HCT116 (cell line): ENCODE results near the gene FBXO24. TPM values are rescaled to one million over a fixed set of nuclear protein-coding genes. Genes with fewer than 3 reads are reported as not detected.
"Not testable (repeated sequence)": the region's sequence is repeated elsewhere in the genome, so short reads cannot be mapped to it uniquely, and the experiment has no call there.

ENCODE experiments used
- ATAC-seq: fragments of 200-7000 bp; cut with Tn5 transposase; 2 replicates; pipeline ENCODE4 v1.9.1; 2020; ENCODE audit warnings: mild to moderate bottlenecking, moderate library complexity
- BruUV-seq: library from RNA; stranded (reverse); fragments of 400-500 nt; replicated peaks from 2 replicates; lab custom pipeline; 2021; lab: Mats Ljungman, UMichigan
- CTCF ChIA-PET: fragments of 300-600 bp; sonication (Branson Sonifier 250); formaldehyde crosslinking; loops from one replicate; lab custom pipeline; 2021; ENCODE audit warnings: antibody characterized with exemption; lab: Charles Lee
- POLR2A ChIA-PET: fragments of 300-600, 350-600 bp; sonication (Branson Sonifier 250); formaldehyde crosslinking; loops from one replicate; lab custom pipeline; 2021; ENCODE audit warnings: antibody characterized with exemption; lab: Charles Lee
- RAD21 ChIA-PET, 2 experiments: fragments of 300-600 bp; sonication (Branson Sonifier 250); formaldehyde crosslinking; loops; one replicate each; lab custom pipeline; 2023; ENCODE audit warnings: low total read pairs in 2 of 2; ENCODE audit not compliant: uncharacterized antibody in 2 of 2, unreplicated experiment in 2 of 2, low non-redundant PET in 1 of 2; lab: Charles Lee
- DNase-seq: peaks from one replicate; pipeline ENCODE4 v3.0.0-alpha.2; 2010; ENCODE audit warnings: low read depth, low spot score
- H2AFZ ChIP-seq: fragments of 200-600 bp; shearing (Covaris generic), sonication (generic); 2 replicates; pipeline ENCODE4 v1.6.1; 2017; ENCODE audit warnings: low read depth, mixed run types, mixed read lengths, antibody characterized with exemption, low read length; ENCODE audit not compliant: poor library complexity, severe bottlenecking
- H3K27ac ChIP-seq: 2 replicates; pipeline ENCODE4 v1.5.1; 2012; ENCODE audit warnings: low read depth, low read length
- H3K27me3 ChIP-seq: fragments of 200-600 bp; sonication (generic); 2 replicates; pipeline ENCODE4 v1.6.1; 2016; ENCODE audit warnings: mixed run types, low read length, mixed read lengths; ENCODE audit not compliant: insufficient read depth
- H3K36me3 ChIP-seq, 2 experiments: fragments of 200-500 bp in 1 of 2; fragments of 200-600 bp in 1 of 2; sonication (Bioruptor generic) in 1 of 2; sonication (generic) in 1 of 2; 2 replicates each; pipeline versions ENCODE4 v1.5.1 to v1.6.1; 2014 to 2016; ENCODE audit warnings: low read length in 2 of 2, inconsistent platforms in 1 of 2, mixed read lengths in 1 of 2, mixed run types in 1 of 2; ENCODE audit not compliant: insufficient read depth in 2 of 2, control insufficient read depth in 1 of 2
- H3K4me1 ChIP-seq, 2 experiments: fragments of 200-600 bp in 1 of 2; sonication (generic) in 1 of 2; 2 replicates each; pipeline versions ENCODE4 v1.5.1 to v1.6.1; 2012 to 2017; ENCODE audit warnings: low read length in 2 of 2, inconsistent platforms in 1 of 2, mild to moderate bottlenecking in 1 of 2, mixed read lengths in 1 of 2, mixed run types in 1 of 2, moderate library complexity in 1 of 2; ENCODE audit not compliant: insufficient read depth in 2 of 2, control insufficient read depth in 1 of 2
- H3K4me2 ChIP-seq: fragments of 200-600 bp; sonication (generic); 2 replicates; pipeline ENCODE4 v1.6.1; 2017; ENCODE audit warnings: mixed run types, low read length, mixed read lengths
- H3K4me3 ChIP-seq, 2 experiments: fragments of 200-600 bp in 1 of 2; sonication (generic) in 1 of 2; replicated peaks in 1 of 2; 2 replicates each; pipeline ENCODE4 v1.5.1; 2011 to 2016; ENCODE audit warnings: low read length in 2 of 2, control low read depth in 1 of 2, low read depth in 1 of 2, mild to moderate bottlenecking in 1 of 2, mixed read lengths in 1 of 2, mixed run types in 1 of 2
- H3K79me2 ChIP-seq: fragments of 200-600 bp; sonication (generic); 2 replicates; pipeline ENCODE4 v1.6.1; 2017; ENCODE audit warnings: mild to moderate bottlenecking, mixed run types, low read length, moderate library complexity, mixed read lengths; ENCODE audit not compliant: insufficient read depth
- H3K9ac ChIP-seq: fragments of 200-600 bp; sonication (generic); 2 replicates; pipeline ENCODE4 v1.6.1; 2016; ENCODE audit warnings: low read length, mixed read lengths
- H3K9me2 ChIP-seq: fragments of 200-600 bp; sonication (generic), shearing (Covaris generic); 2 replicates; pipeline ENCODE4 v1.6.1; 2017; ENCODE audit warnings: mixed run types, mild to moderate bottlenecking, moderate library complexity; ENCODE audit not compliant: insufficient read depth
- H3K9me3 ChIP-seq, 2 experiments: fragments of 200-500 bp in 1 of 2; fragments of 200-600 bp in 1 of 2; sonication (Bioruptor generic) in 1 of 2; sonication (generic) in 1 of 2; 2 replicates each; pipeline ENCODE4 v1.6.1; 2014 to 2017; ENCODE audit warnings: low read length in 2 of 2, mixed read lengths in 2 of 2, inconsistent platforms in 1 of 2, low read depth in 1 of 2, mild to moderate bottlenecking in 1 of 2, mixed run types in 1 of 2, moderate library complexity in 1 of 2; ENCODE audit not compliant: control insufficient read depth in 1 of 2, insufficient read depth in 1 of 2
- H4K20me1 ChIP-seq: fragments of 200-600 bp; sonication (generic), shearing (Covaris generic); 2 replicates; pipeline ENCODE4 v1.6.1; 2017; ENCODE audit warnings: mixed run types, mild to moderate bottlenecking, moderate library complexity; ENCODE audit not compliant: insufficient read depth
- ATF3 ChIP-seq: IDR thresholded peaks from 2 replicates; pipeline ENCODE4 v1.6.1; 2012
- CBX3 ChIP-seq: IDR thresholded peaks from 2 replicates; pipeline ENCODE4 v1.6.1; 2012; ENCODE audit warnings: low read depth
- CTCF ChIP-seq, 3 experiments: fragments of 200-600 bp in 1 of 3; sonication (generic) in 1 of 3; IDR thresholded peaks in 2 of 3; conservative IDR thresholded peaks in 1 of 3; 2 replicates each; pipeline ENCODE4 v1.5.1; 2012 to 2017; ENCODE audit warnings: low read depth in 2 of 3, low read length in 2 of 3, antibody characterized with exemption in 1 of 3, borderline replicate concordance in 1 of 3, control low read depth in 1 of 3, mild to moderate bottlenecking in 1 of 3, mixed read lengths in 1 of 3, mixed run types in 1 of 3, moderate library complexity in 1 of 3; ENCODE audit not compliant: insufficient read depth in 1 of 3
- EZH2 ChIP-seq: fragments of 200-600 bp; sonication (generic); IDR thresholded peaks from 2 replicates; pipeline ENCODE4 v1.6.1; 2017; ENCODE audit warnings: antibody characterized with exemption, mixed run types
- FOSL1 ChIP-seq: IDR thresholded peaks from 2 replicates; pipeline ENCODE4 v1.6.1; 2012; ENCODE audit warnings: low read depth
- POLR2A ChIP-seq: IDR thresholded peaks from 2 replicates; pipeline ENCODE4 v1.7.0; 2011; ENCODE audit warnings: borderline replicate concordance; ENCODE audit not compliant: insufficient read depth, insufficient read length; ENCODE audit errors: extremely low read depth
- SIN3A ChIP-seq: IDR thresholded peaks from 2 replicates; pipeline ENCODE4 v1.6.1; 2012; ENCODE audit warnings: low read depth
- TCF7L2 ChIP-seq: IDR thresholded peaks from 2 replicates; pipeline ENCODE4 v1.7.0; 2011; ENCODE audit warnings: borderline replicate concordance, inconsistent platforms; ENCODE audit not compliant: insufficient read depth, insufficient read length; ENCODE audit errors: extremely low read depth
- YY1 ChIP-seq: IDR thresholded peaks from 2 replicates; pipeline ENCODE4 v1.6.1; 2011; ENCODE audit warnings: low read length, low read depth, moderate library complexity, mild to moderate bottlenecking; ENCODE audit not compliant: insufficient replicate concordance; ENCODE audit errors: extremely low read depth
- ZBTB33 ChIP-seq: IDR thresholded peaks from 2 replicates; pipeline ENCODE4 v1.6.1; 2011; ENCODE audit warnings: mild to moderate bottlenecking, low read length, moderate library complexity; ENCODE audit not compliant: insufficient replicate concordance; ENCODE audit errors: extremely low read depth
- ZNF274 ChIP-seq: fragments of 200-500 bp; sonication (Bioruptor generic); IDR thresholded peaks from 2 replicates; pipeline ENCODE4 v1.6.1; 2014; ENCODE audit warnings: mild to moderate bottlenecking, low read depth, low read length, inconsistent platforms
- intact Hi-C: fragments of 100-400 bp; cut with micrococcal nuclease; formaldehyde crosslinking; loops from 2 replicates; pipeline ENCODE4 v1.10.0; 2022
- total RNA-seq: library from RNA; stranded (reverse); gene quantifications from one replicate; pipeline ENCODE4 v1.2.1, GENCODE V29; 2021; ENCODE audit not compliant: unreplicated experiment

Gene FBXO24
- total RNA-seq, 1 experiment from 2014 or later, result 2.1 TPM

GRCh38 chr7:100548446-100548845 lies 37.7 kb upstream of the FBXO24 start:
- H3K4me3 ChIP-seq, intact Hi-C loops, DNase-seq, H4K20me1 ChIP-seq, H3K27ac ChIP-seq, H3K36me3 ChIP-seq, ATAC-seq, RAD21 ChIA-PET, H3K9ac ChIP-seq, H3K9me2 ChIP-seq, H3K27me3 ChIP-seq, H2AFZ ChIP-seq, BruUV-seq, H3K9me3 ChIP-seq: not testable (repeated sequence)
- Histone ChIP-seq H3K79me2 (peaks cover 13% of the 10 kb centered on the region; the same call in 1 of the 2 replicates), H3K4me1 (peaks cover 48 to 52% of the 10 kb centered on the region in 2 experiments), H3K4me2 (peak overlapping the region; percentile 79; the same call in 1 of the 2 replicates)
- ChIA-PET POLR2A (interaction anchor here (2.1 kb wide), 1 partner anchor 10 kb away, joined by 8 read pairs; the partner anchor contains the start of gene AGFG2), CTCF (interaction anchor here (1.7 kb wide), 1 partner anchor 11 kb away, joined by 10 read pairs; no protein-coding TSS in a partner anchor)

GRCh38 chr7:100552532-100552931 lies 33.6 kb upstream of the FBXO24 start:
- Histone ChIP-seq H3K36me3 (peaks cover 0 to 2% of the 10 kb centered on the region in 2 experiments; a peak in 1 of 4 replicates), H3K9ac (no peak overlapping the region), H4K20me1 (no peaks in the 10 kb centered on the region), H3K4me2 (no peak overlapping the region), H3K27me3 (no peaks in the 10 kb centered on the region), H2AFZ (no peak overlapping the region), H3K4me3 (no peak overlapping the region), H3K79me2 (no peaks in the 10 kb centered on the region), H3K4me1 (peaks cover 11 to 15% of the 10 kb centered on the region in 2 experiments), H3K9me3 (no peaks in the 10 kb centered on the region), H3K27ac (no peak overlapping the region), H3K9me2 (no peaks in the 10 kb centered on the region)
- no peak for DNase-seq
- ChIA-PET POLR2A (no interaction called here), CTCF (no interaction called here), RAD21 (no interaction called here)
- intact Hi-C loops, result no loop called here
- no TSS peak for BruUV-seq
- no peak for ATAC-seq
- no peak for TF ChIP-seq YY1
- no peak for TF ChIP-seq TCF7L2
- TF ChIP-seq ZBTB33, result no peak
- TF ChIP-seq EZH2, result no peak
- no peak for TF ChIP-seq SIN3A
- TF ChIP-seq FOSL1, result no peak
- TF ChIP-seq ZNF274, result no peak
- TF ChIP-seq CTCF (IDR thresholded peaks at IDR 0.05 in 2 of 3, conservative IDR thresholded peaks at IDR 0.05 in 1 of 3; ENCODE audit: borderline replicate concordance in 1 of 3, insufficient read depth in 1 of 3, low read depth in 2 of 3, low read length in 2 of 3), result no peak
- TF ChIP-seq POLR2A, result no peak
- no peak for TF ChIP-seq ATF3
- TF ChIP-seq CBX3, result no peak
